Measurements from ENCODE around the gene PLEKHF1. TPM values are rescaled to one million over a fixed set of nuclear protein-coding genes. Genes with fewer than 3 reads are reported as not detected.

PLEKHF1 gene
- total RNA-seq, 2 experiments from 2014 or later, result 20.1 to 20.9 TPM

DNA sequence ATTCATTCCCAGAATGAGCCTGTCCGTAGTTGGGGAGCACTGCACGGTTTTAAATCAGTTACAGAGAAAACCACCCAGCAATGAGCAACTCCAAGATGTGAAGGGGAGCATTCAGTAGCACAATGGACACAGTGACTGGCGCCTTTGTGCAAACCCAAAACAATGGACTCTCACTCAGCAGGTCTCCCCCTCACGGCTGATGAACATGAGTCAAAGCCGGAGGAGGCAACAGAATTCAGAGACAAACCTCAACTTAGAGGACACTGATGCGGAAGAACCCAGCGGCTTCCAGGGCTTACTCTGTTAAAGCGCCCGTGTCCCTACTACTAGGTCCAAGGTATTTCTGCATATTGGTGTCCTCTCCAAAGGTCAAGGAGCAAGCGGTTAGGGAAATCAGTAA lies 17.7 kb downstream of the PLEKHF1 start:
- POLR2A ChIA-PET, result interaction anchor here (0.6 kb wide), 1 partner anchor 12 kb away, joined by 5 read pairs; no protein-coding TSS in a partner anchor
- CTCF ChIA-PET, result interaction anchor here (1.0 to 1.7 kb wide), 3 partner anchors 8 to 72 kb away, joined by 3 to 5 read pairs (median 5); no protein-coding TSS in a partner anchor

DNA sequence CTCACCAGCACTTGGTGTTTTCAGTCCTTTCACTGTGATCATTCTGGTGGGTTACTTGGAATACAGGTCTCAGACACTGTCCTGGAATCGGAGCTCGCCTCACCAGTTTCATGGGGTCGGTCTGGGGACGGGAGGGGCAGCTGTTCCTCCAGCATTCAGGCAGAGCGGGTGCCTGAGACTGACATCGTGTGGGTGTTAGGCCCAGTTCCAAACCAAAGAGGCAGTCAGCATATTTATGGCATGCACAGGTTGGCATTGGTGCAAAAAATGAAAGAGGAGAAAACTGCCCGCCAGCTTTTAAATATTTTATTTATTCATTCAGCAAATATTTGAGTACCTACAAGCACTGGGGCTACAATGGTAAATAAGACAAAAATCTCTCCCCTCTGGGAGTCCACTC lies 20.1 kb downstream of the PLEKHF1 start:
- ChIA-PET CTCF (interaction anchor here (0.8 to 2.7 kb wide), 4 partner anchors 14 to 74 kb away, joined by 3 to 12 read pairs (median 8); no protein-coding TSS in a partner anchor), POLR2A (interaction anchor here (1.9 kb wide), 1 partner anchor 13 kb away, joined by 6 read pairs; no protein-coding TSS in a partner anchor)

DNA sequence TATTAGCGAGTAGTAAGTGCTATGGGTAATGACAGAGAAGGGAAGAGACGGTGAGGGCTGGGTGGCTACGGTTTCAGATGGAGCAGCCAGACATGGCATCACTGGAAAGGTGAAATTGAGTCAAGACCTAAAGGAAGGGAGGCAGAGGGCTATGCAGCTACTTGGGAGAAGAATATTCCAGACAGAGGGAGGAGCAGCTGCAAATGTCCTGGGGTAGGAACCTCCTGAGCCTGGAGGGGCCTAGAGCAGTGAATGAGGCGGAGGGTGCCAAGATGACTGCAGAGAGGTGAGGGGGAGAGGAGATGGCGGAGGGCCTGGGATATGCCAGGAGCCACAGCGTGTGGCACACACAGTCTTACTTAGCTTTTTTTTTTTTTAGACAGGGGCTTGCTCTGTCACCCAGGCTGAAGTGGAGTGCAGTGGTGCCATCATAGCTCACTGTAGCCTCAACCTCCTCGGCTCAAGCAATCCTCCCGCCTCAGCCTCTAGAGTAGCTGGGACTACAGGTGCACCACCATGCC lies 21.1 kb downstream of the PLEKHF1 start:
- CTCF ChIA-PET, result interaction anchor here (1.5 to 2.7 kb wide), 3 partner anchors 15 to 75 kb away, joined by 7 to 12 read pairs (median 8); no protein-coding TSS in a partner anchor

DNA sequence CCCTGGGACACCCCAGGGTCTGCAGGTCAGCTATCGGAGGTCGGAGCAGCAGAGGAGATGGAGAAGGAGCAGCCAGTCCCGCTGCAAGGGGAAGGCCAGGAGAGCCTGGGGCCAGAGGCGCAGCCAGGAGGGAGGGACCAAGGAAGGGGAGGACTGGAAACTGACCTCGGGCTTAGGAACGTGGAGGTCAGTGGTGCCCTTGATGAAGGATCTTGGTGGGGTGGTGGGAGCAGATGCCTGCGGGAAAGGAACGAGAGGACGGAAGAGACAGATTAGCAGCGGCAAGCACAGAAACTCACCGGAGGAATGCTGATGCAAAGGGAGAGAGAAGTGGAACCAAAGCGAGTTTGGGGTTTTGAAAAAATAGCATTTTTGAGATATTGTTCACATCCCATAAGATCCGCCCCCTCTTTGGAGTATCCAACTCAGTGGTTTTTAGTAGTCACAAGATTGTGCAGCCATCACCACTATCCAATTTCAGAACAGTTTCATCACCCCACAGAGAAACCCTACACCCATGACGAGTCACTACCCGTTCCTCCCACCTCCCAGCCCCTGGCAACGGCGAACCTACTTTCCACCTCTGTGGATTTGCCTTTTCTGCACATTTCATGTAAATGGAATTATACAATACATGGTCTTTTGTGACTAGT lies 22.1 kb downstream of the PLEKHF1 start:
- POLR2A ChIA-PET, result no interaction called here

More for the DNA sequence above, 21.1 kb downstream of the PLEKHF1 start:
- POLR2A ChIA-PET, result interaction anchor here (0.7 to 1.9 kb wide), 2 partner anchors 14 to 83 kb away, joined by 3 to 6 read pairs; no protein-coding TSS in a partner anchor

GRCh38 chr19:29687897-29688728 lies 22.9 kb downstream of the PLEKHF1 start:
- POLR2A ChIA-PET, result no interaction called here
- CTCF ChIA-PET, result interaction anchor here (7.5 kb wide), 1 partner anchor 77 kb away, joined by 74 read pairs; no protein-coding TSS in a partner anchor

More for the DNA sequence above, 22.1 kb downstream of the PLEKHF1 start:
- CTCF ChIA-PET, result interaction anchor here (2.7 kb wide), 1 partner anchor 16 kb away, joined by 12 read pairs; no protein-coding TSS in a partner anchor

DNA sequence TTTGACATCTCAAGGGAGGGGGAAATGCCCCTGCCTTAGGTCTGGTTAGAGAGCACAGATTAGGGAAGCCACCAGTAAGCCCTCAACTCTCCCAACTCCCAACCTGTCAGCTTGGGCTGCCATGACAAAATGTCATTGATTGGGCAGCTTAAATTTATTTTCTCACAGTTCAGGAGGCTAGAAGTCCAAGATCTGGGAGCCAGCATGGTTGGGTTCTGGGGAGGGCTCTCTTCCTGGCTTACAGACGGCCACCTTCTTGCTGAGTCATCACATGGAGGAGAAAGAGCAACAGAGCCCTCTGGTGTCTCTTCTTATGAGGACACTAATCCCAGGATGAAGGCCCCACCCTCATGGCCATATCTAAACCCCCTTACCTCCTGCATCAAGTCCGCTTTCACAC lies 25.6 kb downstream of the PLEKHF1 start:
- CTCF ChIA-PET, result interaction anchor here (0.7 to 7.5 kb wide), 10 partner anchors 9 to 84 kb away, joined by 3 to 82 read pairs (median 5); partner anchors contain the start of genes C19orf12, PLEKHF1 and POP4
- POLR2A ChIA-PET, result no interaction called here

- CTCF ChIA-PET, result interaction anchor here (0.5 to 7.5 kb wide), 19 partner anchors 10 to 457 kb away, joined by 3 to 82 read pairs (median 4); partner anchors contain the start of genes C19orf12, PLEKHF1 and POP4
- POLR2A ChIA-PET, result interaction anchor here (0.6 kb wide), 1 partner anchor 21 kb away, joined by 3 read pairs; no protein-coding TSS in a partner anchor
Measured at GRCh38 chr19:29694161-29694560, 28.9 kb downstream of the PLEKHF1 start.

DNA sequence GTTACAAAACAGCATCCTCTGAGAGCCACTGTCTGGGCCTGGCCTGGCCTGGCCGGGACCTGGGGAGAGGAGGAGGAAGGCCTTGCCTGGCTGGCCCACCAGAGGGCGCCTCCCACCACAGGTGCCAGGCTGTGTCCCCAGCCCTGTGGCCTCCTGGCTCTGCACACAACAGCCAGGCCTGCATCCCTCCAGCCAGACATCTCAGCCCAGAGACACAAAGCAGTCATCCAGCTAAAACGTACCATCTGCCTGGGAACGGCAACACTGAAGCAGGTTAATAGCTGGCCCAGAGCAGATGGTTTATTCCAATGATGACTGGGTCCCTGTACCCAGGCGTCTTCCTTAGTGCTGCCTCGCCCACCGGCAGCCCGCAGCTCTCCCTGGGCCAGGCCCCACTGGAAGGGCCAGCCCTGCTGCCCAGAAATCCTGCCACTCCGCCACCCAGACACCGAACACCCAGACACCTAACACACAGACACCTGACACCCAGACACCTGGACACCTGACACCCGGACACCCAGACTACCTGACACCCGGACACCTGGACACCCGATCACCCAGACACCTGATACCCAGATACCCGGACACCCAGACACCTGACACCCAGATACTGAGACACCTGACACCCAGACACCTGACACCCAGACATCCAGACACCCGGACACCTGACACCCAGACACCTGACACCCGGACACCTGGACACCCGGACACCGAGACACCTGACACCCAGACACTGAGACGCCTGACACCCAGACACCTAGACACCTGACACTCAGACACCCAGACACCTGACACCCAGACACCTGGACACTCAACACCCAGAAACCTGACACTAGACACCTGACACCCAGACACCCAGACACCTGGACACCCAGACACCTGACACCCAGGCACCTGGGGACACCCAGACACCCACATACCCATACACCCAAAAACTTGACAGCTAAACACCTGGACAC lies 29.7 kb downstream of the PLEKHF1 start:
- CTCF ChIA-PET, result interaction anchor here (0.5 to 7.5 kb wide), 21 partner anchors 11 to 458 kb away, joined by 3 to 82 read pairs (median 4); partner anchors contain the start of genes C19orf12, PLEKHF1 and POP4
- POLR2A ChIA-PET, result interaction anchor here (0.6 kb wide), 1 partner anchor 22 kb away, joined by 3 read pairs; no protein-coding TSS in a partner anchor

DNA sequence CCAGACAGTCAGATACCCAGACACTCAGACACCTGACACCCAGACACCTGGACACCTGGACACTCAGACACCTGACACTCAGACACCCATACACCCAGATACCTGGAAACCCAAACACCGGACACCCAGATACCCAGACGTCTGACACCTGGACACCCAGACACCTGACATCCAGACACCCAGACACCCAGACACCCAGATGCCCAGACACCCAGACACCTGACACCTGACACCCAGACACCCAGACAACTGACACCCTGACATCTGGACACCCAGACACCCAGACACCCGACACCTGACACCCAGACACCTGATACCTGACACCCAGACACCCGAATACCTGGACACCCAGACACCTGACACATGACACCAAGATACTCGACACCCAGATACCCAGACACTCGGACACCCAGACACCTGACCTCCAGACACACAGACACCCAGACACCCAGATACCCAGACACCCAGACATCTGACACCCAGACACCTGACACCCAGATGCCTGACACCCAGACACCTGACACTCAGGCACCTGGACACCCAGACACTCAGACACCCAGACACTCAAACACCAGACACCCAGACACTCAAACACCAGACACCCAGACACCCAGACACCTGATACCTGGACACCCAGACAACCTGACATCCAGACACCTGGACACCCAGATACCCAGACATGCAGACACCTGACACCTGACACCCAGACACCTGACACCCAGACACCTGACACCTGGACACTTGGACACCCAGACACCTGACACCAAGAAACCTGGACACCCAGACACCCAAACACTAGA lies 30.7 kb downstream of the PLEKHF1 start:
- CTCF ChIA-PET, result interaction anchor here (1.1 to 5.6 kb wide), 2 partner anchors 19 to 28 kb away, joined by 3 to 82 read pairs; partner anchors contain the start of gene C19orf12
- POLR2A ChIA-PET, result no interaction called here

DNA sequence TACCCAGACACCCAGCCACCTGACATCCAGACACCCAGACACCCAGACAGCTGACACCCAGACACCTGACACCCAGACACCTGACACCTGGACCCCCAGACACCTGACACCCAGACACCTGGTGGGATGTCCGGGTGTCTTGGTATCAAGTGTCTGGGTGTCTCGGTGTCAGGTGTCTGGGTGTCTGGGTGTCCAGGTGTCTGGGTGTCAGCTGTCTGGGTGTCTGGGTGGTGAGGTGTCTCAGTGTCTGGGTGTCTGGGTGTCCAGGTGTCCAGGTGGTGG lies 31.2 kb downstream of the PLEKHF1 start:
- ChIA-PET CTCF (no interaction called here), POLR2A (no interaction called here)

DNA sequence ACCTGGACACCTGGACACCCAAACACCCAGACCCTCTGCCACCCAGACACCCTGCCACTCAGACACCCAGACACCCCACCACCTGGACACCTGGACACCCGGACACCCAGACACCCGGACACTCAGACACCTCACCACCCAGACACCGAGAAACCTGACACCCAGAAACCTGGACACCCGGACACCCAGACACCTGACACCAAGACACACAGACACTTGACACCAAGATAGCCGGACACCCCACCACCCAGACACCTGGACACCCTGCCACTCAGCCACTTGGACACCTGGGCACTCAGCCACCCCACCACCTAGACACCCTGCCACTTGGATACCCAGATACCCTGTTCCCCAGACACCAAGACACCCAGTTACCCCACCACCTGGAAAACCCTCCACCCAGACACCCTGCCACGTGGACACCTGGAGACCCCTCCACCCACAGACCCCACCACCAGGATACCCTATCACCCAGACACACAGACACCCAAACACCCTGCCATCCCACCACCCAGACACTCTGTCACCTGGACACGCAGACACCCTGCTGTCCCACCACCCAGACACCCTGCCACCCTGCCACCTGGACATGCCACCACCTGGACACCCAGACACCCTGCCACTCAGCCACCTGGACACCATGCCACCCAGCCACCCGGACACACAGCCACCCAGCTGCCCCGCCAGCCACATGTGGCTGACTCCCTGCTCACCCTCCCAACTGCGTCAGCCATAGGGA lies 32.4 kb downstream of the PLEKHF1 start:
- POLR2A ChIA-PET, result no interaction called here

DNA sequence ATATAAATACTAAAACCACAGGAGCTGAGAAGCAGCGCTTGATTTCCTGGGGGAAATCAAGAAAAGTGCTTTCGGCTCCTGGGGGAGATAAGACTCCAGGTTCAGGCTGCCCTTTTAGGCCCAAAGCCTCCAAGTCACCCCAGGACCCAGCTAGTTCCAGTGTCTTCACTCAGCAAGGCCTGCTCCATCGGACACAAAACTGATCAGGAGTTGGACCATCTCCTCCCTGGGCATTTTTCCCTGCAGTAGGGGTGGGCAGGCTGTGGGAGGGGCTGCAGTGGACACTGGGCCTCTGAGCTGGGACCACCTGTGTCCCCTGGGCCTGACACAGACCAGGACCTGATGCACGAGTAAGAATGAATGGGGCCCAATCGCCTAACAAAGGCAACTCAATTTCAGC lies 34.6 kb downstream of the PLEKHF1 start:
- ChIA-PET CTCF (interaction anchor here (0.6 to 1.6 kb wide), 3 partner anchors 17 to 372 kb away, joined by 3 to 5 read pairs (median 3); no protein-coding TSS in a partner anchor), POLR2A (interaction anchor here (0.9 kb wide), 1 partner anchor 11 kb away, joined by 3 read pairs; no protein-coding TSS in a partner anchor)

More for the DNA sequence above, 32.4 kb downstream of the PLEKHF1 start:
- CTCF ChIA-PET, result no interaction called here

GRCh38 chr19:29700498-29700897 lies 35.2 kb downstream of the PLEKHF1 start:
- ChIA-PET POLR2A (no interaction called here), CTCF (interaction anchor here (0.6 to 1.6 kb wide), 3 partner anchors 11 to 22 kb away, joined by 3 to 5 read pairs (median 3); no protein-coding TSS in a partner anchor)

DNA sequence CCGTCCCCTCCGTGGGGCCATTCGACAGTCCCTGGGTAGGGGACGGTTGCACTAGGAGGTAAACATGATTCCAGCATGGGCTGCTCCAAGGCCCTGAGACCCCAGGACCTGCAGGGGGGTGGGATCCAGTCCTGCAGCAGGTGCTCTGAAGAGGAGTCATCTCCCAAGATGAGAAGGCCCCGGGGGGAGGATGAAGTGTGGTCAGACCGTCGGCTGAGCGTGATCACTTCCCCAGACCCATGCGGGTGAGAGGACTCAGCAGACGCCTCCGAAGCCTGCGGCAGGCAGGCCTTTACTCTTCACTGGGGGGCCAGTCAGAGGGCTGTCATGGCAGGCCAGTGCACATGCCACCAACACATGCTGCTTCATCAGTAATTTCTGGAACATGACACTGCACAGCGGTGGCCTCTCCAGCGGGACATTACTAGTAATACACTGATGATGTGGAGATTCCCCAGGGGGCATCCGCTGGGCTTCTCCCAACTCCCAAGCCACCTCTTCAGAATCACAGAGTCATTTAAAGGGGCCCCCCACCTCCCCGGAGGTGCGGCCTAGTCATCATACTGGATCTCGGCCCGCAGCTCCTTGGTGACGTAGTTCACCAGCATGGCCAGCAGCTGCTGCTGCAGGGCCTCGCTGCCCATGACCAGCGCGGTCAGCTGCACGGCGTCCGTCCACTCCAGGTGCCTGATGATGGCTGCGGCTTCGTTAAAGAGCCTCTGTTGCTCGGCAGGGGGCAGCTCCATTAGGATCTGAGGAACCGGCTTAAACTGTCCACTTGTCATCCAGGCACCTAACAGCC lies 37.1 kb downstream of the PLEKHF1 start:
- POLR2A ChIA-PET, result no interaction called here
- CTCF ChIA-PET, result interaction anchor here (1.3 kb wide), 1 partner anchor 13 kb away, joined by 4 read pairs; the partner anchor contains the start of gene C19orf12

DNA sequence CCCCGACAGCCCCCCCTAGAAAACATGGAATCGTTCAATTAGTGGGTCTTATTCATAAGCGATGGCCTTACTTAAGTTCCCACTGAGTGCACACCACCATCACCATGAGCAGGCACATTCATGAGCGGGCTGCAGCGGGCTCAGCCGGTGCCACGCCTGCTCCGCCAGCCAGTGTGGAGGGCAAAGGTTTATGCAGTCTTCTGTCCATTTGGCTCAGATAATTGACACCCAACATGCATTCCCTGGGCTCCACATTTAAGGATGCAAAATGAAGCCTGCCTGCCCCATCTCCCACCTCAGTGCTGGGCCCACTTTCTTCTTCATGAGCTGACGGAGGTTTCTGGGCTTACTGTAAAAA lies 37.7 kb downstream of the PLEKHF1 start:
- CTCF ChIA-PET, result interaction anchor here (1.3 to 2.2 kb wide), 2 partner anchors 12 to 14 kb away, joined by 4 to 12 read pairs; partner anchors contain the start of gene C19orf12
- POLR2A ChIA-PET, result no interaction called here

All from activated CD8-positive, alpha-beta memory T cell treated with anti-CD3 and anti-CD28 coated beads for 36 hours (primary cell).